Kidney (tissue), 14 donors: ENCODE results near the gene ANKRD44. TPM values are rescaled to one million over a fixed set of nuclear protein-coding genes. Genes with fewer than 3 reads are reported as not detected.
A peak's percentile ranks its signal among the peaks of the same experiment; 100 is the strongest.

Experiments
- DNase-seq, 5 donors: peaks; one replicate each; pipeline ENCODE4 v3.0.0-alpha.2; 2013 to 2020
- FAIRE-seq: peaks from 2 replicates; lab custom pipeline; 2012; peaks lifted over from hg19 to GRCh38; lab: Jason Lieb, UNC
- H3K27ac ChIP-seq, 2 donors: one replicate each; pipeline ENCODE4 v1.7.0; 2013; ENCODE audit warnings: low read depth in 2 of 2, low read length in 2 of 2, inconsistent platforms in 1 of 2
- H3K27me3 ChIP-seq: one replicate; pipeline ENCODE4 v1.7.1; 2013; ENCODE audit warnings: low read length, inconsistent platforms; ENCODE audit not compliant: control insufficient read depth, insufficient read depth
- H3K36me3 ChIP-seq, 3 donors: one replicate each; pipeline versions ENCODE4 v1.7.0 to v1.7.1; 2013; ENCODE audit warnings: low read length in 3 of 3, control low read depth in 1 of 3, inconsistent platforms in 1 of 3; ENCODE audit not compliant: insufficient read depth in 3 of 3, control insufficient read depth in 2 of 3
- H3K4me1 ChIP-seq, 3 donors: one replicate each; pipeline versions ENCODE4 v1.7.0 to v1.7.1; 2013; ENCODE audit warnings: low read length in 3 of 3, inconsistent platforms in 1 of 3, low read depth in 1 of 3; ENCODE audit not compliant: control insufficient read depth in 2 of 3, insufficient read depth in 2 of 3
- H3K4me3 ChIP-seq, 3 donors: one replicate each; pipeline versions ENCODE4 v1.7.0 to v1.8.1; 2013; ENCODE audit warnings: low read length in 3 of 3, control low read depth in 1 of 3, inconsistent platforms in 1 of 3
- H3K9ac ChIP-seq, 3 donors: one replicate each; pipeline versions ENCODE4 v1.7.0 to v1.7.1; 2013; ENCODE audit warnings: low read length in 3 of 3, control low read depth in 1 of 3, inconsistent platforms in 1 of 3
- H3K9me3 ChIP-seq, 3 donors: one replicate each; pipeline versions ENCODE4 v1.7.0 to v1.7.1; 2013; ENCODE audit warnings: low read length in 3 of 3, control low read depth in 1 of 3, inconsistent platforms in 1 of 3; ENCODE audit not compliant: control insufficient read depth in 2 of 3, insufficient read depth in 1 of 3
- CTCF ChIP-seq: IDR thresholded peaks from 3 replicates; pipeline ENCODE4 v1.5.1; 2012; ENCODE audit warnings: mild to moderate bottlenecking, moderate library complexity, borderline replicate concordance; ENCODE audit not compliant: insufficient read depth; ENCODE audit errors: extremely low read depth
- intact Hi-C: fragments of 100-400 bp; cut with DNase I; formaldehyde crosslinking; loops from one replicate; pipeline ENCODE4 v1.11.1; 2022
- polyA plus RNA-seq: library from polyadenylated mRNA; stranded (reverse); fragments of 350-450 nt; fragmentation: Illumina TruSeq; extraction: RNeasy Lipid Tissue Mini Kit (QIAGEN cat#74804); gene quantifications from one replicate; pipeline ENCODE4 v1.2.3, GENCODE V29; 2014; ENCODE audit warnings: low read depth, low replicate concordance; ENCODE audit not compliant: insufficient read depth
- total RNA-seq: library from RNA; stranded (reverse); fragmentation: NEBNext Ultra II Directional; extraction: Animal tissue kit (Norgen Biotek cat#: 25700); gene quantifications from one replicate; pipeline ENCODE4 v1.2.1, GENCODE V29; 2021
- donor health status: control.
- donor health status: control.
- donor health status: control.
- donor health status: control.
- donor health status: control.
- donor health status: DM: yes; HTN: yes; CAD: no.
- donor health status: Normal renal cell carcinoma (clear cell type).

Gene ANKRD44
- total and polyA plus RNA-seq, 2 donors from 2014 or later, result 2.2 to 39.2 TPM

DNA sequence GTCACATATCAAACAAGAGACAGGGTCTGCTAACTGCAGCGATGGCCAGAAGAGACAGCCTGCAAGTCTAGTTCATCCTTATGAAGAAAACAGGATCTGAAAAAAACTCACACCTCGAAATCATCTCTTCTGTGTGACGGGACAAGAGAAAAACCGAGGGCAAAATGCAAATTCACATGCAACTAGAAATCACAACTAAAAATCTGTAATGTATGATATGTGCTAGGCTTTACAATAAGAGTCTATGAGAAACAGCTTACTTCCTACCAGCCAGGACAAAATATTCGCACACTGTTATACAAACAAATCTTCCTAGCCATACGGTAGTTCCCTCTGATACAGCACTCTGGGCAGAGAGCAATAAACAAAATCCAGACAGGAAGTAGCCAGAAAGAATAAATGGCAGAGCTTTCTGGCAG, 48.8 kb downstream of the ANKRD44 start:
- H3K27ac ChIP-seq, result peak overlapping the region in 1 of 2 donors; percentile 71
- no peak for FAIRE-seq
- peak in 1 of 5 donors; percentile 26 for DNase-seq
- no peaks in the 10 kb centered on the region for H3K9me3 ChIP-seq
- intact Hi-C loops, result no loop called here
- H3K36me3 ChIP-seq, result no peaks in the 10 kb centered on the region
- no peak overlapping the region for H3K9ac ChIP-seq
- no peak for TF ChIP-seq CTCF
- no peaks in the 10 kb centered on the region for H3K4me1 ChIP-seq
- H3K27me3 ChIP-seq, result no peaks in the 10 kb centered on the region
- H3K4me3 ChIP-seq, result peak overlapping the region in 1 of 3 donors; percentile 11

DNA sequence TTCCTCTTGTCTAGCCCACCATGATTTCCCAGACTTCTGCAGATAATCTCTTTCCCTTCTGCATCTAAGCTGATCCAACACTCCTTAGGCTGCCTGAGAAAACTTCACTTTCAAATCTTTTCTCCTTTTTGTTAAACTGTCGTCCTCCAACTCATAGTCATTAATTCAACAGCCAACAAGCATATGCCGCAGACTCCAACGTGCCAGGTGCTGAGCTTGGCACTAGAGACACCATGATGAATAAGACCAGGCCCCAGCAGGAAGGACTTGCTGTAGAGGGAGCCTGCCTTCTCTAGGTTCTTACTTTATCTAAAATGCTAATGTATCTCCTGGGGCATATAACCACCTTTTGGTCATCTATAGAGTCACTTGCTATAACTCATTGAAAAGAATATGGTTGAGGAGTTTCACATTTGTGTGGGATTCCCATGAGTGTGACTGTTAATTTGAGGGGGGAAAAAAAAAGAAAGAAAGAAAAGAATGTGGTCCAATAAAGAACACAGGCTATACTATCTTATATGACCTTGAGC, 51.0 kb downstream of the ANKRD44 start:
- Histone ChIP-seq H3K36me3 (no peaks in the 10 kb centered on the region), H3K9me3 (no peaks in the 10 kb centered on the region), H3K9ac (no peak overlapping the region), H3K27ac (no peak overlapping the region), H3K4me1 (peaks cover 0 to 5% (median 3%) of the 10 kb centered on the region in 3 donors), H3K4me3 (no peak overlapping the region), H3K27me3 (no peaks in the 10 kb centered on the region)
- intact Hi-C loops, result no loop called here
- TF ChIP-seq CTCF, result no peak
- DNase-seq (no peak), FAIRE-seq (no peak)

- Histone ChIP-seq H3K4me1 (peaks cover 0 to 5% (median 3%) of the 10 kb centered on the region in 3 donors), H3K36me3 (no peaks in the 10 kb centered on the region), H3K27me3 (no peaks in the 10 kb centered on the region), H3K27ac (no peak overlapping the region), H3K9ac (no peak overlapping the region), H3K9me3 (no peaks in the 10 kb centered on the region), H3K4me3 (no peak overlapping the region)
- no peak for TF ChIP-seq CTCF
- FAIRE-seq (no peak), DNase-seq (no peak)
- intact Hi-C loops, result no loop called here
These were observed 52.0 kb downstream of the ANKRD44 start for GRCh38 chr2:197258580-197258979.
